AG04449 (cell line): Measurements from ENCODE around the gene MPP7.

Experiments used
- CTCF ChIA-PET: fragments of 350-600 bp; formaldehyde crosslinking; extraction: SDS; loops from one replicate; lab custom pipeline; 2021; ENCODE audit warnings: antibody characterized with exemption; lab: Yijun Ruan, JAX
- POLR2A ChIA-PET: fragments of 400-600, 350-600 bp; formaldehyde crosslinking; extraction: SDS; loops from one replicate; lab custom pipeline; 2020; ENCODE audit warnings: antibody characterized with exemption, inconsistent platforms; lab: Yijun Ruan, JAX
- DNase-seq: peaks from one replicate; pipeline ENCODE4 v3.0.0-alpha.2; 2010; ENCODE audit warnings: low read depth, low spot score
- H3K4me3 ChIP-seq: 2 replicates; pipeline ENCODE4 v1.5.1; 2011; ENCODE audit warnings: low read depth, mild to moderate bottlenecking, control low read depth, low read length
- CTCF ChIP-seq: IDR thresholded peaks from one replicate; pipeline ENCODE4 v1.5.1; 2011; ENCODE audit warnings: mild to moderate bottlenecking, moderate library complexity, low read length, control low read depth, inconsistent platforms; ENCODE audit not compliant: insufficient read depth; ENCODE audit errors: missing control alignments

Gene MPP7

GRCh38 chr10:28273343-28273742 is 29.5 kb downstream of the MPP7 start:
- CTCF ChIA-PET, result interaction anchor here (1.6 kb wide), 1 partner anchor 121 kb away, joined by 4 read pairs; no protein-coding TSS in a partner anchor
- no peak for DNase-seq

GRCh38 chr10:28269842-28270456 is 32.9 kb downstream of the MPP7 start:
- H3K4me3 ChIP-seq, result no peak overlapping the region
- CTCF ChIA-PET, result interaction anchor here (2.3 kb wide), 1 partner anchor 19 kb away, joined by 11 read pairs; no protein-coding TSS in a partner anchor
- no peak for TF ChIP-seq CTCF
- DNase-seq, result no peak
- POLR2A ChIA-PET, result no interaction called here

More at GRCh38 chr10:28273343-28273742, 29.5 kb downstream of the MPP7 start:
- H3K4me3 ChIP-seq, result no peak overlapping the region
- no peak for TF ChIP-seq CTCF
- POLR2A ChIA-PET, result no interaction called here

DNA sequence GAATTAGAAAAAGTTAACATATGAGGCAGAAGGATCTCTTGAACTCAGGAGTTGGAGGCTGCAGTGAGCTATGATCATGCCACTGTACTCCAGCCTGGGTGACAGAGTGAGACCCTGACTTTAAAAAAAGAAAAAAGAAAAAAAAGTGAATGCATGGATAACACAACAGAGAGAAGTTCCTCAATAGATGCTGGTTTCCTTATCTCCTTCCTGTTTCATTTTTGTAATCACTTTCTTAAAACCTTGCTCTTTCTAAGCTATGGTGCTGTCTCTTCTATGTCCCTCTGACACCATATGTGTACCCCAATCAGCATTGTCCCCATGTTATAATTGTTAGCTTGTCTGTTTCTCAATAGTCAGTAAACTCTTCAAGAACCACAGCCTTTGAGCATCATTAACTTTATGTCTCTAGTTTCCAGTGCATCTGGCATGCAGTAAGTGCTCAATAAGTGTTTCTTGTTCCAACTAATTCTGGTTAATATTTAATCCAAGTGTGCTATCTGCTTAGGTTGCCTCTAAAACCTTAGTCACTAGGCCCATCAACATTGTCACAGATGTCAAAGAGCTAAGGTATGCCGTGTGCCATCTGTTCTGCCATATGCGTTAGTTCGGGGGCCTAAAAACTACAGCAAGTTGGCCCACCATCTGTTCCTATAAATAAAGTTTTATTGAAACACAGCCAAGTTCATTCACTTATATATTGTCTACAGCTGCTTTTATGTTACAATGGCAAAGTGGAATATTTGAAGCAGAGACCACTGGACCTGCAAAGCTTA is 36.2 kb downstream of the MPP7 start:
- TF ChIP-seq CTCF, result no peak
- POLR2A ChIA-PET, result no interaction called here

GRCh38 chr10:28263136-28263857 is 39.6 kb downstream of the MPP7 start:
- no peak for TF ChIP-seq CTCF
- ChIA-PET CTCF (interaction anchor here (0.9 to 2.6 kb wide), 9 partner anchors 8 to 130 kb away, joined by 3 to 18 read pairs (median 3); no protein-coding TSS in a partner anchor), POLR2A (no interaction called here)
- no peak overlapping the region for H3K4me3 ChIP-seq
- no peak for DNase-seq

More for the DNA sequence above, 36.2 kb downstream of the MPP7 start:
- CTCF ChIA-PET, result interaction anchor here (1.5 to 3.6 kb wide), 2 partner anchors 15 to 127 kb away, joined by 3 to 13 read pairs; no protein-coding TSS in a partner anchor
- no peak for DNase-seq
- H3K4me3 ChIP-seq, result no peak overlapping the region

DNA sequence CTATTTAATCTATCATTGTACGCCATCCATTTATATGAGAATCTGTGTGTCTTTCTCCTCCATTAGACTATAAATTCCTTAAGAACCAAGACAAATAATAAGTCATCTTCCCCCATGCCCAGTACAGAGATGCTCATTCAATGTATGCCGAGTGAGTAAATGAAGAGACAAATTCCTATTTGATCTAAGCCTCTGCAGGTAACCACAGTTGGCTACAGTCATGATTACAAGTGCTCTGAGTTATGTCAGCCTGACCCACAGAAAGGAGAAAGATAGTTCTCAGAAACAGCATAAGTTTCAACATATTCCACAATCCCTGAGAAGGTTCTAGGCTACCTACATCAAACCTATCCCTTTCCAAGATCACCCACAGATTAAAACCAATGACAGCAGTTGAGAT is 46.1 kb downstream of the MPP7 start:
- ChIA-PET CTCF (interaction anchor here (1.1 to 1.2 kb wide), 2 partner anchors 125 to 137 kb away, joined by 6 to 7 read pairs; no protein-coding TSS in a partner anchor), POLR2A (no interaction called here)
- H3K4me3 ChIP-seq, result no peak overlapping the region
- DNase-seq, result no peak
- no peak for TF ChIP-seq CTCF
